Fibroblast of mammary gland (primary cell): ENCODE data around the gene FAM114A1.
"Not testable (repeated sequence)": the region's sequence is repeated elsewhere in the genome, so short reads cannot be mapped to it uniquely, and the experiment has no call there.

ENCODE experiments used
- DNase-seq: peaks from one replicate; pipeline ENCODE4 v3.0.0-alpha.2; 2010; ENCODE audit warnings: low read depth
- H3K4me3 ChIP-seq: 2 replicates; pipeline ENCODE4 v1.5.1; 2011; ENCODE audit warnings: low read depth, mild to moderate bottlenecking, low read length, moderate library complexity; ENCODE audit not compliant: control insufficient read depth
- TF ChIP-seq, protein P1 (sequence below): conservative IDR thresholded peaks from 2 replicates; pipeline ENCODE4 v1.5.1; 2011; ENCODE audit warnings: low read depth, low read length, inconsistent platforms; ENCODE audit not compliant: control insufficient read depth, insufficient read depth

FAM114A1 gene

DNA sequence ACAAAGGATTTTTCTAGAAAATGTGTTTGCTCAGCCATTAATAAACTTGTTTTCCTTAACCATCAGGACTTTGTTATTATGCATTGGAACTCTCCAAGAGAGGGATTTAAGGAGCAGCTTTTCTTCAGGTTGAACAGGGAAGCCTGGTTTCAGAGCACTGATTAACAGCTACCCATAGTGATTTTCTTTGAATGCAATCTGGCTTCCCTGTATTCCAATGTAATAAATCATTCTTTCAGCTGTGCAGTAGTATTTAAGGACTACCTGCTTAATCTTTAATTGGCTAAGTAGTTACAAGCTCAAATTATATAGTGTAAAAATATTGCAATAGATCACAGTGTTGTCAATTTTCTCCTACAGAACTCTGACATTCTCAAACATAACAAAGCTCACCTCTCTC lies 87.1 kb downstream of the FAM114A1 start:
- no peak overlapping the region for H3K4me3 ChIP-seq
- DNase-seq, result no peak
- TF ChIP-seq, protein P1, sequence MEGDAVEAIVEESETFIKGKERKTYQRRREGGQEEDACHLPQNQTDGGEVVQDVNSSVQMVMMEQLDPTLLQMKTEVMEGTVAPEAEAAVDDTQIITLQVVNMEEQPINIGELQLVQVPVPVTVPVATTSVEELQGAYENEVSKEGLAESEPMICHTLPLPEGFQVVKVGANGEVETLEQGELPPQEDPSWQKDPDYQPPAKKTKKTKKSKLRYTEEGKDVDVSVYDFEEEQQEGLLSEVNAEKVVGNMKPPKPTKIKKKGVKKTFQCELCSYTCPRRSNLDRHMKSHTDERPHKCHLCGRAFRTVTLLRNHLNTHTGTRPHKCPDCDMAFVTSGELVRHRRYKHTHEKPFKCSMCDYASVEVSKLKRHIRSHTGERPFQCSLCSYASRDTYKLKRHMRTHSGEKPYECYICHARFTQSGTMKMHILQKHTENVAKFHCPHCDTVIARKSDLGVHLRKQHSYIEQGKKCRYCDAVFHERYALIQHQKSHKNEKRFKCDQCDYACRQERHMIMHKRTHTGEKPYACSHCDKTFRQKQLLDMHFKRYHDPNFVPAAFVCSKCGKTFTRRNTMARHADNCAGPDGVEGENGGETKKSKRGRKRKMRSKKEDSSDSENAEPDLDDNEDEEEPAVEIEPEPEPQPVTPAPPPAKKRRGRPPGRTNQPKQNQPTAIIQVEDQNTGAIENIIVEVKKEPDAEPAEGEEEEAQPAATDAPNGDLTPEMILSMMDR, result no peak

DNA sequence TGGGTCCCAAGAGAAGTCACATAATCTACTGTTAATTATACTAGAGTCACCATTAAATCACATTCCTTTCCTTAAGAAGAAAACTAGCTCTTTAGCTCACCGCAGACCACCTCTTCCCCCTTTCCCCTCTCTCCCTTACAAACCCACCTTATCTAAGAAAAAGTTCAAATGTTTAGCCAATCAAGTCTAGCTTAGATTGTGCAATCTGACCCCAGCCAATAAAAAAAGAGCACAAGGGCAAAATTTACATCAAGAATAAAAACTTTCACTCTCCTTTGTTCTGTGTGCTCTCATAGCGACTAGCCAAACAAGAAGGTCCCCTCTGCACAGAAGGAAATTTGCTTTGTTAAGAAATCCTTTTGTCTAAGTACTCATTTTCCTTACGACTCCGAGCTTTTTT lies 88.4 kb downstream of the FAM114A1 start:
- TF ChIP-seq, protein P1, result no peak
- H3K4me3 ChIP-seq, result no peak overlapping the region
- DNase-seq, result no peak

DNA sequence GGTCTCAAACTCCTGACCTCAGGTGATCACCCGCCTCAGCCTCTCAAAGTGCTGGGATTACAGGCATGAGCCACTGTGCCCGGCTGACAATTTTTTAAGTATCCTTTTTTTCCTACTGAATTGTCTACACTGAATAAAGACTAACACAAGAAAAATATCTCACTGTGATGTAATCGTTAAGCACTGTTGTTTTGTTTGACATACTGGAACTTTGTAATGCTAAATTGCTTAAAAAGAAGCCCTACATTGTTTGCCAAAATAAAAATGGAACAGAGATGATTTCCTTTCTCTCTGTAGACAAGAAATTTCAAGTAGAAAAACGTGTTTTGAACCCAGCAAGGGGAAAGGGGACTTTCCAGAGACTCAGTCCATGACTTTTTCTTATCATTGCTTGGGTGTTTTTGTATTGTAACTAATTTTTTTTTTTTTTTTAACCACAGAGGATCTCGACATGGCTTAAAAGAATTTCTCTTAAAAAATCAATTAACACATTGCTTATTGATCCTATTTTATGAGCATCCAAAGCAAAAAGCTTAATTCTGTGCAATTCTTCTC lies 89.7 kb downstream of the FAM114A1 start:
- DNase-seq, result no peak
- H3K4me3 ChIP-seq, result no peak overlapping the region
- TF ChIP-seq, protein P1, result no peak

DNA sequence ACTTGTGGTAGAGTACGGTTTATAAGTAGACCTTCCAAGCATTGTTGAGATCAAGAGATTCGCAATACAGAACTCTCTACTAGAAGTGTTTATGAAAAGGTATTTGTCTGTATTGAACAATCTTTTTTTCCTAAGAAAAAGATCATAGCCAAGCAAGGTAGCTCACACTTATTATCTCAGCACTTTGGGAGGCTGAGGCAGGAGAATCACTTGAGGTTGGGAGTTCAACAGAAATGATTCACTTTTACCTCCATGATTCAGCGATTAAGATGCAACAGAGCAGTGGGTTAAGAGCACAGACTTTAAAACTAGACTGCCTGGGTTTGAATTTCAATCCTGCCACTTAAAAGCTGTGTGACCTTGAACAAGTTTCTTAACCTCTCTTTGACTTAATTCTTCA lies 90.3 kb downstream of the FAM114A1 start:
- H3K4me3 ChIP-seq, result no peak overlapping the region
- TF ChIP-seq, protein P1, result no peak
- DNase-seq, result no peak

DNA sequence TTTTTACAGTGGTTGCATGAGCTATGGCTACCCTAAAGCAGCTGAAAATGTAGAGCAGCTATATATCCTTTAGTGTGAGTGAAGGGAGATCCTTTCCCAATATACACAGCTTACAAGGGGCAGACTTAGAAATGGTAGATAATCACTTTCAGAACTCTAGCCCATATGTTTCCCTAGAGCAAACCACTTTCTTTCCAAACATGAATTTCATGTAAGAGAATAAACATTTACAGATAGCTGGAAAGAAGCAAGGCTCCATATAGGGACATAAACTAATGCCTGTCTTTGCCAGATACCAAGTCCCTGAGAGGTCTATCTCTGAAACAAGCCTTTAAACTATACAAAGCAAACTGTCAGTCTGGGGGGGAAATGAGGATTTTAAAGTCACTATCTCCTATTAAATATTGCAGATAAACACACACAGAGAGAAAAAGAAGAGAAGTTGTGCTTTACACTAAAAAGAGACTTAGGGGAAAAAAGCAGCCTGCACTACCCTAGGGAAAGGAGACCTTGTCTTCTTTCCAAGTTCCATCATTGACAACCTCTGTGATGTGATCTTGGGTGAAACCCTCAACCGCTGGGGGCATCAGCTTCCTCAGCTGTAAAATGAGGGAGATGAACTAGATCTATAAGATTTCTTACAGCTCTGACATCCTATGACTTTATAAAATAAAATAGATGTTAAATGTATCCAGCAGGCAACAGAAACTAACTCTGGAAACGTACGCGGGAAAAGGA lies 91.0 kb downstream of the FAM114A1 start:
- TF ChIP-seq, protein P1, result no peak
- H3K4me3 ChIP-seq, result no peak overlapping the region
- no peak for DNase-seq

DNA sequence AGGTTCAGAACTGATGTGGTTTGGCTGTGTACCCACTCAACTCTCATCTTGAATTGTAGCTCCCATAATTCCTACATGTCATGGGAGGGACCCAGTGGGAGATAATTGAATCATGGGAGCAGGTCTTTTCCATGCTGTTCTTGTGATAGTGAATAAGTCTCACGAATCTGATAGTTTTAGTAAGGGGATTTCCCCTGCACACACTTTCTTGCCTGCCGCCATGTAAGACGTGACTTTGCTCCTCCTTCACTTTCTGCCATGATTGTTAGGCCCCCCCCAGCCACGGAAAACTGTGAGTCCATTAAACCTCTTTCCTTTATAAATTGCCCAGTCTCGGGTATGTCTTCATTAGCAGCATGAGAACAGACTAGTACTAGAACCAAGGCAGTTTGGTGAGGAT lies 91.6 kb downstream of the FAM114A1 start:
- H3K4me3 ChIP-seq, DNase-seq: not testable (repeated sequence)

DNA sequence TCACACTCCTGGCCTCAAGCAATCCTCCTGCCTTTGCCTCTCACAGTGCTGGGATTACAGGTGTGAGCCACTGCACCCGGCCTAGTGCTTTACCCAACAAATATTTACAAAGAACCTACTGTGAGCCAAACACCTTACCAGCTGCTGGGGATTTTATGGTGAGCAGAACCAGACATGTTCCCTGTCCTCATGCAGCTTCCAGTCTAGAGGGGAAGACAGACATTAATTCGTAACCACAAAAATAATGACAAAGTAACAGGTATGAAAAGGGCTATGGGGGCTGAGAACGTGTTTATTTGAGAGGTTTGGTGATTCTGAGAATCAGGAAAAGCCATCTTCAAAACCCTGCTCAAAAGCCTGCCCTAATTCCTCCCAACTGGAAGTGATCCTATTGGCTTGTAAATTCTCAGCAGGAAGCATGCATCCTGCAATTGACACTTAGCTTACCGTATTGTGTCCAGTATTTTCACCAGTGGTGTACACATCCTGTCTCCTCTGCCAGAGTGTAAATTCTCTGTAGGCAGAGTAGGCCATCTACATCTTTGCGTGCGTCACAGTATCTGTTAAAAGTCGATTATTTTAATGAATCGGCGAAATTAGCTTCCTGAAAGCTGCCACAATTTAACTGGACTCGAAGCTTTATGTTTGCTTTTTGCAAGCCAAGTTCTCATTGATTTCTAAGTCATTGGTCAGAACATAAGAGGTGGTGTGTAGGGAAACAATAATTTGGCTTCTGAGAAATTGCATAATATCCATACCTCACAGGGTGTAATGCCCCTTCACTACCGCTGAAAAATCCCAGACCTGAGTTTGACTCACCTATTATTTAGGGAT lies 97.6 kb downstream of the FAM114A1 start:
- DNase-seq, result no peak
- H3K4me3 ChIP-seq, result no peak overlapping the region
- TF ChIP-seq, protein P1, result no peak
